ENCODE data around the gene CREB3L2.

DNA sequence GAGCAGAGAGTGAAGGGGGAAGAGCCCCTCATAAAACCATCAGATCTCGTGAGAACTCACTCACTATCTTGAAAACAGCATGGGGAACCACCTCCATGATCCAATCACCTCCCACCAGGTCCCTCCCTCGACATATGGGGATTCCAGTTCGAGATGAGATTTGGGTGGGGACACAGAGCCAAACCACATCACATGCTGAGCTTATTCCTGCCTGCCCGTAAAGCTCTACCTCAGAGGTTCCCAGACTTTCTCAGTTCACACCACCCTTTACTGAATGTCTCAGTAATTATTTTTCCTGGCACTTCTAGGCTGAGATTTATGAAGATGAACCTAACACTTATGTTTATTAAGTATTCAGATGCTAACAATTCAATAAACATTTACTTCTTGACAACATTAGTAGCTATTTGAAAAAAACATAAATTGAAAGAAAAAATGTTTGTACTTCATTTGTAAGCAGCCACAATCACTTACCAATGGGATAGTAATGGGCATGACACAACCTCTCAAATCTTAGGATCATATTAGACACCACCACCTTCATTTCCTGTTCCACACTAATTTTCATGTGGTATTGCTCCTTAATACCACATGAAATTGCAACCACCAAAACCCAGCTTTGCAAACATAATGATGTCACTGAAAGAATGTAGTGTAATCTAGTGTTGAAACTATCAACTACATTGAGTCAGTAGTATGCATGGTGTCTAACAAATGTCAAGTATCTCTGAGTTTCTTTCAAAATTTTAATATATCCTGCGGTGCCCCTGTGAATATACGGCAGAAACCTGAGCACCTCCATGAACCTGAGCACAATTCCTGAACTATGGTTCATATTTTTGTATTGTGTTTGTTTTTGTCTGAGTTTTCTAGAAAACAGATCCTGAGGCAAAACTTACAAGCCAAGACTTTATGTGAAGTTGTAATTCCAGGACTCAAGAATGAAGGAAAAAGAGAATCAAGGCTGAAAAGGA lies 150.6 kb downstream of the CREB3L2 start:
- TF ChIP-seq, protein P1, sequence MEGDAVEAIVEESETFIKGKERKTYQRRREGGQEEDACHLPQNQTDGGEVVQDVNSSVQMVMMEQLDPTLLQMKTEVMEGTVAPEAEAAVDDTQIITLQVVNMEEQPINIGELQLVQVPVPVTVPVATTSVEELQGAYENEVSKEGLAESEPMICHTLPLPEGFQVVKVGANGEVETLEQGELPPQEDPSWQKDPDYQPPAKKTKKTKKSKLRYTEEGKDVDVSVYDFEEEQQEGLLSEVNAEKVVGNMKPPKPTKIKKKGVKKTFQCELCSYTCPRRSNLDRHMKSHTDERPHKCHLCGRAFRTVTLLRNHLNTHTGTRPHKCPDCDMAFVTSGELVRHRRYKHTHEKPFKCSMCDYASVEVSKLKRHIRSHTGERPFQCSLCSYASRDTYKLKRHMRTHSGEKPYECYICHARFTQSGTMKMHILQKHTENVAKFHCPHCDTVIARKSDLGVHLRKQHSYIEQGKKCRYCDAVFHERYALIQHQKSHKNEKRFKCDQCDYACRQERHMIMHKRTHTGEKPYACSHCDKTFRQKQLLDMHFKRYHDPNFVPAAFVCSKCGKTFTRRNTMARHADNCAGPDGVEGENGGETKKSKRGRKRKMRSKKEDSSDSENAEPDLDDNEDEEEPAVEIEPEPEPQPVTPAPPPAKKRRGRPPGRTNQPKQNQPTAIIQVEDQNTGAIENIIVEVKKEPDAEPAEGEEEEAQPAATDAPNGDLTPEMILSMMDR (IDR thresholded peaks at IDR 0.05 in 2 of 3, conservative IDR thresholded peaks at IDR 0.05 in 1 of 3; ENCODE audit: borderline replicate concordance in 1 of 3, insufficient read depth in 1 of 3, low read depth in 2 of 3, low read length in 2 of 3): no peak
- no peak for TF ChIP-seq SIN3A (IDR thresholded peaks at IDR 0.05; ENCODE audit: low read depth)
- TF ChIP-seq, protein P2, sequence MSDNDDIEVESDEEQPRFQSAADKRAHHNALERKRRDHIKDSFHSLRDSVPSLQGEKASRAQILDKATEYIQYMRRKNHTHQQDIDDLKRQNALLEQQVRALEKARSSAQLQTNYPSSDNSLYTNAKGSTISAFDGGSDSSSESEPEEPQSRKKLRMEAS (IDR thresholded peaks at IDR 0.05): no peak

Measured in HCT116 (cell line).